ENCODE data around the gene CLDN18. TPM values are rescaled to one million over a fixed set of nuclear protein-coding genes. Genes with fewer than 3 reads are reported as not detected.

The CLDN18 gene
- total and polyA plus RNA-seq, 2 donors (not counting 3 experiments of a cell fraction or from before 2014, with no cell fraction given): not detected

DNA sequence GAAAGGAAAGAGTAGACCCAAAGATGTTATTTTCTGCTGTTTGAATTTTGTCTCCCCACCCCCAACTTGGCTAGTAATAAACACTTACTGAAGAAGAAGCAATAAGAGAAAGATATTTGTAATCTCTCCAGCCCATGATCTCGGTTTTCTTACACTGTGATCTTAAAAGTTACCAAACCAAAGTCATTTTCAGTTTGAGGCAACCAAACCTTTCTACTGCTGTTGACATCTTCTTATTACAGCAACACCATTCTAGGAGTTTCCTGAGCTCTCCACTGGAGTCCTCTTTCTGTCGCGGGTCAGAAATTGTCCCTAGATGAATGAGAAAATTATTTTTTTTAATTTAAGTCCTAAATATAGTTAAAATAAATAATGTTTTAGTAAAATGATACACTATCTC, 21.6 kb downstream of the CLDN18 start:
- no TSS peak for BruUV-seq (replicated peaks)
- ChIA-PET POLR2A (no interaction called here), CTCF (interaction anchor here (0.8 kb wide), 1 partner anchor 14 kb away, joined by 3 read pairs; no protein-coding TSS in a partner anchor)
- no peaks in the 10 kb centered on the region for H3K27me3 ChIP-seq (ENCODE audit: control insufficient read depth in 2 of 2, insufficient read depth in 2 of 2, low read length in 2 of 2)
- TF ChIP-seq JUN (IDR thresholded peaks at IDR 0.05; ENCODE audit: borderline replicate concordance, insufficient read depth, insufficient read length, low read depth): no peak
- TF ChIP-seq EZH2 (IDR thresholded peaks at IDR 0.05; ENCODE audit: borderline replicate concordance, low read depth, low read length, severe bottlenecking): no peak
- TF ChIP-seq, protein P1, sequence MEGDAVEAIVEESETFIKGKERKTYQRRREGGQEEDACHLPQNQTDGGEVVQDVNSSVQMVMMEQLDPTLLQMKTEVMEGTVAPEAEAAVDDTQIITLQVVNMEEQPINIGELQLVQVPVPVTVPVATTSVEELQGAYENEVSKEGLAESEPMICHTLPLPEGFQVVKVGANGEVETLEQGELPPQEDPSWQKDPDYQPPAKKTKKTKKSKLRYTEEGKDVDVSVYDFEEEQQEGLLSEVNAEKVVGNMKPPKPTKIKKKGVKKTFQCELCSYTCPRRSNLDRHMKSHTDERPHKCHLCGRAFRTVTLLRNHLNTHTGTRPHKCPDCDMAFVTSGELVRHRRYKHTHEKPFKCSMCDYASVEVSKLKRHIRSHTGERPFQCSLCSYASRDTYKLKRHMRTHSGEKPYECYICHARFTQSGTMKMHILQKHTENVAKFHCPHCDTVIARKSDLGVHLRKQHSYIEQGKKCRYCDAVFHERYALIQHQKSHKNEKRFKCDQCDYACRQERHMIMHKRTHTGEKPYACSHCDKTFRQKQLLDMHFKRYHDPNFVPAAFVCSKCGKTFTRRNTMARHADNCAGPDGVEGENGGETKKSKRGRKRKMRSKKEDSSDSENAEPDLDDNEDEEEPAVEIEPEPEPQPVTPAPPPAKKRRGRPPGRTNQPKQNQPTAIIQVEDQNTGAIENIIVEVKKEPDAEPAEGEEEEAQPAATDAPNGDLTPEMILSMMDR (IDR thresholded peaks at IDR 0.05; ENCODE audit: extremely low read depth in 1 of 2, insufficient read depth in 1 of 2, low read depth in 1 of 2, low read length in 2 of 2): no peak
- no peak for TF ChIP-seq GATA2 (IDR thresholded peaks at IDR 0.05; ENCODE audit: insufficient read depth, insufficient read length, low read depth, low read length)
- no peak for TF ChIP-seq POLR2A (IDR thresholded peaks at IDR 0.05; ENCODE audit: low read depth, low read length)
- no peak for TF ChIP-seq POLR2AphosphoS5 (IDR thresholded peaks at IDR 0.05; ENCODE audit: insufficient read depth, low read depth, low read length)
- no peak for TF ChIP-seq MYC (IDR thresholded peaks at IDR 0.05; ENCODE audit: low read depth, low read length)
- TF ChIP-seq FOS (IDR thresholded peaks at IDR 0.05; ENCODE audit: borderline replicate concordance, insufficient read depth, low read length): no peak
- TF ChIP-seq, protein P2, sequence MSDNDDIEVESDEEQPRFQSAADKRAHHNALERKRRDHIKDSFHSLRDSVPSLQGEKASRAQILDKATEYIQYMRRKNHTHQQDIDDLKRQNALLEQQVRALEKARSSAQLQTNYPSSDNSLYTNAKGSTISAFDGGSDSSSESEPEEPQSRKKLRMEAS (IDR thresholded peaks at IDR 0.05; ENCODE audit: insufficient read depth, insufficient read length): no peak
- no peak overlapping the region for H2AFZ ChIP-seq (ENCODE audit: low read depth, low read length)
- H3K9me1 ChIP-seq (replicated peaks; ENCODE audit: control insufficient read depth, extremely low read depth, insufficient read depth, low read length): no peaks in the 10 kb centered on the region
- DNase-seq (ENCODE audit: low read depth, low spot score) (no peak), FAIRE-seq (no peak)
- H3K27ac ChIP-seq (ENCODE audit: insufficient read depth, low read depth, low read length): no peak overlapping the region
- H3K9ac ChIP-seq (replicated peaks; ENCODE audit: extremely low read depth, insufficient read depth, low read length): no peak overlapping the region
- H3K4me1 ChIP-seq (ENCODE audit: control insufficient read depth, extremely low read depth, insufficient read depth, low read length): no peaks in the 10 kb centered on the region
- dilution Hi-C loops (cut with MboI; ENCODE audit: extremely low pct_ligation_motif_present, low sequenced_read_pairs): no loop called here
- no peaks in the 10 kb centered on the region for H3K9me3 ChIP-seq (replicated peaks; ENCODE audit: control insufficient read depth, insufficient read depth, low read length)
- no peaks in the 10 kb centered on the region for H3K36me3 ChIP-seq (ENCODE audit: control insufficient read depth in 2 of 2, extremely low read depth in 1 of 2, insufficient read depth in 2 of 2, low read length in 2 of 2)
- intact Hi-C loops (cut with micrococcal nuclease): no loop called here
- H4K20me1 ChIP-seq (replicated peaks; ENCODE audit: control insufficient read depth, extremely low read depth, insufficient read depth, low read length): no peaks in the 10 kb centered on the region
- no peak overlapping the region for H3K4me3 ChIP-seq (replicated peaks in 1 of 3; ENCODE audit: insufficient read depth in 1 of 3, low read depth in 1 of 3, low read length in 3 of 3)
- no peak overlapping the region for H3K4me2 ChIP-seq (ENCODE audit: insufficient read depth, low read length)
- H3K79me2 ChIP-seq (ENCODE audit: control insufficient read depth, insufficient read depth, low read length): no peaks in the 10 kb centered on the region
